Pancreas (tissue), 10 donors: ENCODE results near the gene USP44. TPM values are rescaled to one million over a fixed set of nuclear protein-coding genes. Genes with fewer than 3 reads are reported as not detected.

Source experiments
- ATAC-seq, 4 donors: fragments of 200-7000 bp; cut with Tn5 transposase; one replicate each; pipeline versions ENCODE4 v1.8.0 to v1.9.1; 2020; ENCODE audit warnings: mild to moderate bottlenecking in 4 of 4, moderate library complexity in 4 of 4
- DNase-seq, 6 donors: peaks; one replicate each; pipeline ENCODE4 v3.0.0-alpha.2; 2020
- FAIRE-seq: peaks from 2 replicates; lab custom pipeline; 2012; peaks lifted over from hg19 to GRCh38; lab: Jason Lieb, UNC
- H3K27ac ChIP-seq, 4 donors: fragments of 200-600 bp; sonication (generic); 1 replicate in 3 of 4; 2 replicates in 1 of 4; pipeline versions ENCODE4 v1.5.0 to v1.8.0; 2020
- H3K27me3 ChIP-seq, 4 donors: fragments of 200-600 bp; one replicate each; pipeline ENCODE4 v1.8.0; 2021
- H3K36me3 ChIP-seq, 3 donors: fragments of 200-600 bp; sonication (generic) in 1 of 3; one replicate each; pipeline versions ENCODE4 v1.5.0 to v1.8.0; 2020 to 2021
- H3K4me1 ChIP-seq, 3 donors: fragments of 200-600 bp; one replicate each; pipeline ENCODE4 v1.8.0; 2021
- H3K4me3 ChIP-seq, 4 donors: fragments of 200-600 bp; sonication (generic) in 2 of 4; one replicate each; pipeline versions ENCODE4 v1.5.0 to v1.8.0; 2020 to 2021
- H3K9me3 ChIP-seq, 4 donors: fragments of 200-600 bp; one replicate each; pipeline ENCODE4 v1.8.0; 2021
- CTCF ChIP-seq, 4 donors: fragments of 200-600 bp; sonication (generic) in 3 of 4; IDR thresholded peaks; one replicate each; pipeline versions ENCODE4 v1.5.0 to v1.8.0; 2021; ENCODE audit warnings: antibody characterized with exemption in 4 of 4
- WGBS, 2 donors: extraction: QIAGEN DNeasy Blood & Tissue Kit; methylation state at CpG; one replicate each; pipeline ENCODE4 v1.1.7; 2013; 5-methylcytosine and 5-hydroxymethylcytosine counted together
- intact Hi-C, 3 donors: fragments of 100-400 bp; cut with DNase I; formaldehyde crosslinking; loops; one replicate each; pipeline versions ENCODE4 v1.11.1 to v1.14.2; 2022
- polyA plus RNA-seq, 2 donors: library from polyadenylated mRNA; stranded (reverse); fragments of 200-250 nt; gene quantifications; one replicate each; pipeline ENCODE4 v1.2.3, GENCODE V29; 2013
- total RNA-seq, 6 donors: library from RNA; stranded (reverse); fragmentation: NEBNext Ultra II Directional in 4 of 6; extraction: Animal tissue kit (Norgen Biotek cat#: 25700) in 4 of 6; gene quantifications; one replicate each; pipeline versions ENCODE4 v1.2.1 to v1.2.4, GENCODE V29; 2021 to 2023
- donor health status: healthy with polysubstance abuse.
- donor health status: DM: no; HTN: no; CAD: no; lungs with moderate emphysema.
- donor health status: DM: no; HTN: no; CAD: no.
- donor health status: control.
- donor health status: control.
- donor health status: Bipolar disorder and iron deficiency.
- donor health status: DM: yes; HTN: yes; CAD: no.
- donor health status: DM: no; HTN: no; CAD: no.
- donor health status: DM: no; HTN: no; CAD: no.
- donor health status: DM: yes; HTN: yes; CAD: no.

Gene USP44
- total RNA-seq (1 to 10 TPM; 2.1 to 4.3 (median 2.4) TPM), polyA plus RNA-seq (1 to 10 TPM; 2.2 to 2.4 TPM)

- ATAC-seq (no peak), FAIRE-seq (no peak), DNase-seq (no peak)
- H3K36me3 ChIP-seq: no peaks in the 10 kb centered on the region
- intact Hi-C loops: no loop called here
- no peaks in the 10 kb centered on the region for H3K27me3 ChIP-seq
- TF ChIP-seq CTCF (IDR thresholded peaks at IDR 0.05): no peak
- H3K27ac ChIP-seq: no peak within 1 kb of the TSS
- H3K4me3 ChIP-seq: no peak within 1 kb of the TSS
- peaks cover 0 to 3% (median 0%) of the 10 kb centered on the region in 3 donors for H3K4me1 ChIP-seq
- WGBS, 2 donors: 68% methylated on average over 9 of the region's 9 CpGs
- no peaks in the 10 kb centered on the region for H3K9me3 ChIP-seq
Measured at GRCh38 chr12:95551305-95551704, at the start of gene USP44. Gene USP44 (minus strand): TSS chr12:95551476. CDS start chr12:95534256, 17,220 bp downstream.

- DNase-seq (no peak), ATAC-seq (no peak), FAIRE-seq (no peak)
- Histone ChIP-seq H3K9me3 (no peaks in the 10 kb centered on the region), H3K27me3 (no peaks in the 10 kb centered on the region), H3K27ac (no peak overlapping the region), H3K4me3 (no peak overlapping the region), H3K4me1 (peaks cover 0 to 2% (median 0%) of the 10 kb centered on the region in 3 donors), H3K36me3 (no peaks in the 10 kb centered on the region)
- 97% methylated on average over 8 of the region's 8 CpGs for WGBS, 2 donors
- TF ChIP-seq CTCF (IDR thresholded peaks at IDR 0.05): no peak
- intact Hi-C loops: no loop called here
Measured at GRCh38 chr12:95600567-95600966, 49.3 kb upstream of the USP44 start.

GRCh38 chr12:95599880-95600279, 48.6 kb upstream of the USP44 start:
- ATAC-seq (no peak), FAIRE-seq (no peak), DNase-seq (no peak)
- Histone ChIP-seq H3K4me1 (peaks cover 0 to 4% (median 0%) of the 10 kb centered on the region in 3 donors), H3K27ac (no peak overlapping the region), H3K27me3 (no peaks in the 10 kb centered on the region), H3K4me3 (no peak overlapping the region), H3K9me3 (no peaks in the 10 kb centered on the region), H3K36me3 (no peaks in the 10 kb centered on the region)
- WGBS, 2 donors: 87 to 92% methylated on average over 5 of the region's 5 CpGs
- no peak for TF ChIP-seq CTCF (IDR thresholded peaks at IDR 0.05)
- intact Hi-C loops: no loop called here

- H3K4me3 ChIP-seq: no peak overlapping the region
- no peak overlapping the region for H3K27ac ChIP-seq
- H3K27me3 ChIP-seq: no peaks in the 10 kb centered on the region
- TF ChIP-seq CTCF (IDR thresholded peaks at IDR 0.05): no peak
- DNase-seq (no peak), ATAC-seq (no peak), FAIRE-seq (no peak)
- WGBS, 2 donors: 69 to 72% methylated on average over 2 of the region's 2 CpGs
- H3K4me1 ChIP-seq: peaks cover 0 to 12% (median 9%) of the 10 kb centered on the region in 3 donors
- intact Hi-C loops: no loop called here
- H3K9me3 ChIP-seq: no peaks in the 10 kb centered on the region
- H3K36me3 ChIP-seq: no peaks in the 10 kb centered on the region
Measured at GRCh38 chr12:95594136-95594535, 42.9 kb upstream of the USP44 start.

- Histone ChIP-seq H3K27me3 (no peaks in the 10 kb centered on the region), H3K9me3 (no peaks in the 10 kb centered on the region), H3K4me1 (peaks cover 0 to 12% (median 9%) of the 10 kb centered on the region in 3 donors), H3K4me3 (no peak overlapping the region), H3K36me3 (no peaks in the 10 kb centered on the region), H3K27ac (peak overlapping the region in 1 of 4 donors; percentile 22)
- intact Hi-C loops: no loop called here
- peak; percentile 51 to 85 (median 82) for ATAC-seq
- FAIRE-seq: no peak
- no peak for TF ChIP-seq CTCF (IDR thresholded peaks at IDR 0.05)
- WGBS, 2 donors: 13 to 19% methylated on average over 7 of the region's 7 CpGs
- peak in 4 of 6 donors; percentile 36 to 51 (median 42) for DNase-seq
Measured at GRCh38 chr12:95593266-95593871, 42.1 kb upstream of the USP44 start.
